ENCODE measurements around the gene MLF2.
A peak's percentile ranks its signal among the peaks of the same experiment; 100 is the strongest.

MLF2 gene

GRCh38 chr12:6775185-6776174, 22.5 kb upstream of the MLF2 start:
- H3K27ac ChIP-seq (ENCODE audit: low read depth, low read length) = no peak overlapping the region

DNA sequence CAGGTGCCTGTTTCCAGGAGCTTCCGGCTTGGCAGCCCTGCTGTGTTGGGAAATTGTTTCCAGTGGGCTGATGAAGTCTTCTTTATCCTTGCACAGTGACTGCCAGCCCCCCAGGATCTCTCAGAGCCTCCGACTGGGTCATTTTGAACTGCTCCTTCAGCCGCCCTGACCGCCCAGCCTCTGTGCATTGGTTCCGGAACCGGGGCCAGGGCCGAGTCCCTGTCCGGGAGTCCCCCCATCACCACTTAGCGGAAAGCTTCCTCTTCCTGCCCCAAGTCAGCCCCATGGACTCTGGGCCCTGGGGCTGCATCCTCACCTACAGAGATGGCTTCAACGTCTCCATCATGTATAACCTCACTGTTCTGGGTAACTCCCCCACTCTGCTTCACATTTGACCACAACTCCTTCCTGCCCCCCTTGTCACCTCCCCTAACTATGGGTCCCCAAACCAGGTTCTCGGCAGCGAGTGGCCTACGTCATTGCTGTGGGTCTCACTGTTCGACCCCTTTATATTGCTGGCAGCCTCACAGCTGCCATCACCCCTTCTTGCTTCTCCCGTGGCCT, 21.6 kb upstream of the MLF2 start:
- Histone ChIP-seq H3K27me3 (ENCODE audit: control insufficient read depth in 1 of 2, insufficient read depth in 2 of 2, low read length in 2 of 2) (no peaks in the 10 kb centered on the region), H3K4me3 (ENCODE audit: low read depth in 1 of 2, low read length in 2 of 2) (no peak overlapping the region), H3K9ac (ENCODE audit: low read length) (no peak overlapping the region), H3K36me3 (ENCODE audit: insufficient read depth, low read length) (peaks cover 10% of the 10 kb centered on the region), H3K9me3 (ENCODE audit: low read length) (no peaks in the 10 kb centered on the region), H3K27ac (ENCODE audit: low read depth, low read length) (no peak overlapping the region), H3K4me1 (ENCODE audit: insufficient read depth, low read length) (peaks cover 50% of the 10 kb centered on the region)

More at GRCh38 chr12:6775185-6776174, 22.5 kb upstream of the MLF2 start:
- Histone ChIP-seq H3K4me3 (ENCODE audit: low read depth in 1 of 2, low read length in 2 of 2) (no peak overlapping the region), H3K27me3 (ENCODE audit: control insufficient read depth in 1 of 2, insufficient read depth in 2 of 2, low read length in 2 of 2) (no peaks in the 10 kb centered on the region), H3K36me3 (ENCODE audit: insufficient read depth, low read length) (peaks cover 7% of the 10 kb centered on the region), H3K9ac (ENCODE audit: low read length) (no peak overlapping the region), H3K4me1 (ENCODE audit: insufficient read depth, low read length) (peaks cover 41% of the 10 kb centered on the region), H3K9me3 (ENCODE audit: low read length) (no peaks in the 10 kb centered on the region)

- Histone ChIP-seq H3K9ac (ENCODE audit: low read length) (no peak overlapping the region), H3K27ac (ENCODE audit: low read depth, low read length) (no peak overlapping the region), H3K27me3 (ENCODE audit: control insufficient read depth in 1 of 2, insufficient read depth in 2 of 2, low read length in 2 of 2) (no peaks in the 10 kb centered on the region), H3K36me3 (ENCODE audit: insufficient read depth, low read length) (peaks cover 14% of the 10 kb centered on the region), H3K9me3 (ENCODE audit: low read length) (no peaks in the 10 kb centered on the region), H3K4me1 (ENCODE audit: insufficient read depth, low read length) (peaks cover 52% of the 10 kb centered on the region), H3K4me3 (ENCODE audit: low read depth in 1 of 2, low read length in 2 of 2) (no peak overlapping the region)
Observed at GRCh38 chr12:6773590-6774351, 20.8 kb upstream of the MLF2 start.

- peaks cover 58% of the 10 kb centered on the region for H3K4me1 ChIP-seq (ENCODE audit: insufficient read depth, low read length)
- no peak overlapping the region for H3K9ac ChIP-seq (ENCODE audit: low read length)
- no peak overlapping the region for H3K4me3 ChIP-seq (ENCODE audit: low read depth in 1 of 2, low read length in 2 of 2)
- H3K27ac ChIP-seq (ENCODE audit: low read depth, low read length) = no peak overlapping the region
- H3K27me3 ChIP-seq (ENCODE audit: control insufficient read depth in 1 of 2, insufficient read depth in 2 of 2, low read length in 2 of 2) = no peaks in the 10 kb centered on the region
- H3K36me3 ChIP-seq (ENCODE audit: insufficient read depth, low read length) = peaks cover 14% of the 10 kb centered on the region
- no peaks in the 10 kb centered on the region for H3K9me3 ChIP-seq (ENCODE audit: low read length)
Observed at GRCh38 chr12:6772726-6773589, 20.0 kb upstream of the MLF2 start.

- H3K36me3 ChIP-seq (ENCODE audit: insufficient read depth, low read length) = peaks cover 14% of the 10 kb centered on the region
- no peaks in the 10 kb centered on the region for H3K9me3 ChIP-seq (ENCODE audit: low read length)
- peaks cover 52% of the 10 kb centered on the region for H3K4me1 ChIP-seq (ENCODE audit: insufficient read depth, low read length)
- H3K27ac ChIP-seq (ENCODE audit: low read depth, low read length) = peak within 1 kb of the TSS; percentile 57
- peak within 1 kb of the TSS in 1 of 2 donors; percentile 11 for H3K4me3 ChIP-seq (ENCODE audit: low read depth in 1 of 2, low read length in 2 of 2)
- H3K27me3 ChIP-seq (ENCODE audit: control insufficient read depth in 1 of 2, insufficient read depth in 2 of 2, low read length in 2 of 2) = no peaks in the 10 kb centered on the region
- no peak within 1 kb of the TSS for H3K9ac ChIP-seq (ENCODE audit: low read length)
Observed at GRCh38 chr12:6772331-6772695, 19.4 kb upstream of the MLF2 start, which contains the start of gene LAG3. TSS of gene LAG3 (plus strand) at chr12:6772520. CDS start at chr12:6772853, 333 bp downstream.

- H3K27ac ChIP-seq (ENCODE audit: low read depth, low read length) = peak overlapping the region; percentile 57
- peak overlapping the region in 1 of 2 donors; percentile 11 for H3K4me3 ChIP-seq (ENCODE audit: low read depth in 1 of 2, low read length in 2 of 2)
Observed at GRCh38 chr12:6771509-6772330, 18.8 kb upstream of the MLF2 start.

DNA sequence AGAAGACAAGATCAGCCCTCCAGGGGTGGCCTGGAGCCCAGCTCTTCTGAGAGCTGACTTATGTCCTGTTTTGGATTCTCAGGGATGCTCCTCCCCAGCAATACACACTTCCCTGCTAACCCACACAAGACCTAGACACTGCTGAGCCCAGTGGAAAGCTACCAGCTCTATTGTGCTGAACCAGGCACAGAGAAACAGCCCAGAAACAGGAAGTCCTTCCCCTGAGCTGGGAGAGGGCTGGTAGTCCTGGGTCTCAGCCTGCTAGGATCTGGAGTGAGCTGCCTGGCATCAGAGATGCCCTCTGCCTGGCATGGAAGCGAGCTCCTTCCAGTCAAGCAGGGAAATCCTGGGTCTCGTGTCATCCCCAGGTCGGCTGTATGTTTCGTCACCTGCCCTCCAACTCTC, 18.2 kb upstream of the MLF2 start:
- Histone ChIP-seq H3K27me3 (ENCODE audit: control insufficient read depth in 1 of 2, insufficient read depth in 2 of 2, low read length in 2 of 2) (no peaks in the 10 kb centered on the region), H3K4me3 (ENCODE audit: low read depth in 1 of 2, low read length in 2 of 2) (no peak overlapping the region), H3K27ac (ENCODE audit: low read depth, low read length) (peak overlapping the region; percentile 57), H3K9me3 (ENCODE audit: low read length) (no peaks in the 10 kb centered on the region), H3K36me3 (ENCODE audit: insufficient read depth, low read length) (peaks cover 14% of the 10 kb centered on the region), H3K9ac (ENCODE audit: low read length) (no peak overlapping the region), H3K4me1 (ENCODE audit: insufficient read depth, low read length) (peaks cover 50% of the 10 kb centered on the region)

More at GRCh38 chr12:6771509-6772330, 18.8 kb upstream of the MLF2 start:
- Histone ChIP-seq H3K4me1 (ENCODE audit: insufficient read depth, low read length) (peaks cover 50% of the 10 kb centered on the region), H3K9me3 (ENCODE audit: low read length) (no peaks in the 10 kb centered on the region), H3K27me3 (ENCODE audit: control insufficient read depth in 1 of 2, insufficient read depth in 2 of 2, low read length in 2 of 2) (no peaks in the 10 kb centered on the region), H3K36me3 (ENCODE audit: insufficient read depth, low read length) (peaks cover 14% of the 10 kb centered on the region), H3K9ac (ENCODE audit: low read length) (no peak overlapping the region)

GRCh38 chr12:6770600-6770999, 17.7 kb upstream of the MLF2 start:
- no peaks in the 10 kb centered on the region for H3K27me3 ChIP-seq (ENCODE audit: control insufficient read depth in 1 of 2, insufficient read depth in 2 of 2, low read length in 2 of 2)
- no peak overlapping the region for H3K9ac ChIP-seq (ENCODE audit: low read length)
- peak overlapping the region; percentile 57 for H3K27ac ChIP-seq (ENCODE audit: low read depth, low read length)
- peaks cover 14% of the 10 kb centered on the region for H3K36me3 ChIP-seq (ENCODE audit: insufficient read depth, low read length)
- no peak overlapping the region for H3K4me3 ChIP-seq (ENCODE audit: low read depth in 1 of 2, low read length in 2 of 2)
- no peaks in the 10 kb centered on the region for H3K9me3 ChIP-seq (ENCODE audit: low read length)
- H3K4me1 ChIP-seq (ENCODE audit: insufficient read depth, low read length) = peaks cover 53% of the 10 kb centered on the region

DNA sequence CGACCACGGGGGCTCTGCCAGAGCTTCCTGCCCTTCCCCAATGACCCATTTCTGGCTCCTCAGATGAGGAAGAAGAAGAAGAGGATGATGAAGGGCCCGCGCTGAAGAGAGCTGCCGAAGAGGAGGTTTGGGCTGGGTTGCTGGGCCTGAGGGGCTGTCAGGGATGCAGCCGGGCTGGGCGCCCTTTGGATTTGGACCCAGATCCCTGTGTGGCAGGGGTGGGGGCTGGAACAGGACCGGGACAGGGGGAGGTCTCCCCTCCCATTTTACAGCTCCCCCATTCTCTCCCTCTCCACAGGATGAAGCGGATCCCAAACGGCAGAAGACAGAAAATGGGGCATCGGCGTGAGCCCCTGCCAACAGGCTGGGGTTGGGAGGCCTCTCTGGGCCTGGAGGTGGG, 17.2 kb upstream of the MLF2 start:
- Histone ChIP-seq H3K36me3 (ENCODE audit: insufficient read depth, low read length) (peaks cover 14% of the 10 kb centered on the region), H3K4me1 (ENCODE audit: insufficient read depth, low read length) (peaks cover 58% of the 10 kb centered on the region), H3K27ac (ENCODE audit: low read depth, low read length) (peak overlapping the region; percentile 57), H3K4me3 (ENCODE audit: low read depth in 1 of 2, low read length in 2 of 2) (no peak overlapping the region), H3K9me3 (ENCODE audit: low read length) (no peaks in the 10 kb centered on the region), H3K9ac (ENCODE audit: low read length) (no peak overlapping the region), H3K27me3 (ENCODE audit: control insufficient read depth in 1 of 2, insufficient read depth in 2 of 2, low read length in 2 of 2) (no peaks in the 10 kb centered on the region)

DNA sequence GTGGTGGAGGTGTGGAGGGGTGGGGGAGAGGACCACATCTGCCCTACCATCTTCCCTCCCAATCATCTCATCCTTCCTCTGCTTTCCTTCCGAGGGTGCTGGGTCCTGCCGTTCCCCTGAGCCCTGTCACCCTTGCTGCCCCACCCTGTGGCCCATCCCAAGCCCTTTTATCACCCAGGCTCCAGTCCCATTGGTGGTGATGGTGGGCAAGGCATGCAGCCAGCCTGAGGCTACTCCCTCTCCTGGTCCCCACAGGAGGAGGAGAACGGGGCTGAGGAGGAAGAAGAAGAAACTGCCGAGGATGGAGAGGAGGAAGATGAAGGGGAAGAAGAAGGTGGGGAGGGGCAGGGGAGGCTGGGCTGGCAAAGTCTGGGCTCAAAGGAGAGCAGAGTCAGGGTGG, 16.7 kb upstream of the MLF2 start:
- peaks cover 14% of the 10 kb centered on the region for H3K36me3 ChIP-seq (ENCODE audit: insufficient read depth, low read length)
- no peaks in the 10 kb centered on the region for H3K27me3 ChIP-seq (ENCODE audit: control insufficient read depth in 1 of 2, insufficient read depth in 2 of 2, low read length in 2 of 2)
- no peaks in the 10 kb centered on the region for H3K9me3 ChIP-seq (ENCODE audit: low read length)
- H3K4me1 ChIP-seq (ENCODE audit: insufficient read depth, low read length) = peaks cover 63% of the 10 kb centered on the region
- peak overlapping the region; percentile 90 for H3K27ac ChIP-seq (ENCODE audit: low read depth, low read length)
- no peak overlapping the region for H3K4me3 ChIP-seq (ENCODE audit: low read depth in 1 of 2, low read length in 2 of 2)
- H3K9ac ChIP-seq (ENCODE audit: low read length) = no peak overlapping the region

Measured in muscle layer of colon (tissue), 2 donors.